HepG2 (cell line): ENCODE measurements around the gene SNPH. TPM values are rescaled to one million over a fixed set of nuclear protein-coding genes. Genes with fewer than 3 reads are reported as not detected.

ENCODE experiments used
- ARNTL ChIP-seq: sonication (generic); formaldehyde crosslinking; IDR thresholded peaks from 2 replicates; pipeline ENCODE4 v1.4.0; 2020; ENCODE audit warnings: mild to moderate bottlenecking, missing genetic modification reagents
- IRF2 ChIP-seq: IDR thresholded peaks from 2 replicates; pipeline ENCODE4 v1.6.1; 2018; ENCODE audit warnings: missing genetic modification reagents, missing compliant biosample characterization
- KAT8 ChIP-seq: IDR thresholded peaks from 2 replicates; pipeline ENCODE4 v1.6.1; 2016; ENCODE audit warnings: missing genetic modification reagents, missing compliant biosample characterization
- MXD4 ChIP-seq: IDR thresholded peaks from 2 replicates; pipeline ENCODE4 v1.6.1; 2016; ENCODE audit warnings: mild to moderate bottlenecking, missing biosample characterization, missing genetic modification reagents
- MYC ChIP-seq: sonication (generic); formaldehyde crosslinking; IDR thresholded peaks from 2 replicates; pipeline ENCODE4 v1.9.0; 2021; ENCODE audit warnings: missing genetic modification reagents, borderline replicate concordance
- NFKB2 ChIP-seq: sonication (generic); formaldehyde crosslinking; IDR thresholded peaks from 2 replicates; pipeline ENCODE4 v1.4.0; 2020; ENCODE audit warnings: missing genetic modification reagents, borderline replicate concordance
- PITX1 ChIP-seq: sonication (generic); formaldehyde crosslinking; IDR thresholded peaks from 2 replicates; pipeline ENCODE4 v1.5.1; 2020; ENCODE audit warnings: mild to moderate bottlenecking, missing genetic modification reagents
- REST ChIP-seq, 2 experiments: IDR thresholded peaks; 2 replicates each; pipeline ENCODE4 v1.6.1; 2011 to 2012; ENCODE audit warnings: low read length in 2 of 2, borderline replicate concordance in 1 of 2, low read depth in 1 of 2, mild to moderate bottlenecking in 1 of 2, moderate library complexity in 1 of 2
- RXRA ChIP-seq: sonication (generic); formaldehyde crosslinking; IDR thresholded peaks from 2 replicates; pipeline ENCODE4 v1.5.1; 2020; ENCODE audit warnings: missing genetic modification reagents
- SALL1 ChIP-seq: sonication (generic); formaldehyde crosslinking; IDR thresholded peaks from 2 replicates; pipeline ENCODE4 v1.8.0; 2022; ENCODE audit warnings: mild to moderate bottlenecking, missing genetic modification reagents
- SNAPC4 ChIP-seq: sonication (generic); formaldehyde crosslinking; IDR thresholded peaks from 2 replicates; pipeline ENCODE4 v1.4.0; 2020; ENCODE audit warnings: mild to moderate bottlenecking, missing genetic modification reagents
- SNAPC5 ChIP-seq: sonication (generic); formaldehyde crosslinking; IDR thresholded peaks from 2 replicates; pipeline ENCODE4 v1.8.1; 2023; ENCODE audit warnings: mild to moderate bottlenecking, missing genetic modification reagents, borderline replicate concordance
- ZNF136 ChIP-seq: sonication (generic); formaldehyde crosslinking; IDR thresholded peaks from 2 replicates; pipeline ENCODE4 v1.8.1; 2022; ENCODE audit warnings: low read depth, mild to moderate bottlenecking, moderate library complexity, missing genetic modification reagents
- ZNF282 ChIP-seq: fragments of 450-650 bp; IDR thresholded peaks from 2 replicates; pipeline ENCODE4 v1.6.1; 2018; ENCODE audit not compliant: partially characterized antibody
- ZNF607 ChIP-seq: sonication (generic); formaldehyde crosslinking; IDR thresholded peaks from 2 replicates; pipeline ENCODE4 v1.5.1; 2020; ENCODE audit warnings: missing genetic modification reagents, mild to moderate bottlenecking, borderline replicate concordance
- ZNF629 ChIP-seq: sonication (generic); formaldehyde crosslinking; conservative IDR thresholded peaks from 2 replicates; pipeline ENCODE4 v1.5.0; 2020; ENCODE audit warnings: missing genetic modification reagents
- ZNF782 ChIP-seq: sonication (generic); formaldehyde crosslinking; IDR thresholded peaks from 2 replicates; pipeline ENCODE4 v1.4.0; 2020; ENCODE audit warnings: missing genetic modification reagents, mild to moderate bottlenecking, borderline replicate concordance
- polyA plus RNA-seq, 8 experiments: library from polyadenylated mRNA; depleted of rRNA in 3 of 8; stranded (reverse) in 7 of 8; unstranded in 1 of 8; fragments of >200 nt; fragmentation: Illumina TruSeq in 4 of 8; extraction: Trizol in 4 of 8; gene quantifications; 2 replicates each; pipeline versions ENCODE4 v1.2.1 to v1.2.3, GENCODE V29; 2011 to 2016; ENCODE audit warnings: low read depth in 4 of 8, missing spikeins in 1 of 8, mixed read lengths in 1 of 8; ENCODE audit not compliant: insufficient read depth in 1 of 8
- total RNA-seq, 5 experiments: library from RNA; depleted of rRNA; stranded (reverse); fragments of >200 nt; fragmentation: Illumina TruSeq; extraction: Trizol; gene quantifications; 2 replicates each; pipeline ENCODE4 v1.2.3, GENCODE V29; 2016; ENCODE audit warnings: low read depth in 1 of 5

SNPH gene
- total and polyA plus RNA-seq, 2 of the 13 experiments (the other 11 are each of a cell fraction or from before 2014, with no cell fraction given), result 0.09 TPM; not detected in 1

DNA sequence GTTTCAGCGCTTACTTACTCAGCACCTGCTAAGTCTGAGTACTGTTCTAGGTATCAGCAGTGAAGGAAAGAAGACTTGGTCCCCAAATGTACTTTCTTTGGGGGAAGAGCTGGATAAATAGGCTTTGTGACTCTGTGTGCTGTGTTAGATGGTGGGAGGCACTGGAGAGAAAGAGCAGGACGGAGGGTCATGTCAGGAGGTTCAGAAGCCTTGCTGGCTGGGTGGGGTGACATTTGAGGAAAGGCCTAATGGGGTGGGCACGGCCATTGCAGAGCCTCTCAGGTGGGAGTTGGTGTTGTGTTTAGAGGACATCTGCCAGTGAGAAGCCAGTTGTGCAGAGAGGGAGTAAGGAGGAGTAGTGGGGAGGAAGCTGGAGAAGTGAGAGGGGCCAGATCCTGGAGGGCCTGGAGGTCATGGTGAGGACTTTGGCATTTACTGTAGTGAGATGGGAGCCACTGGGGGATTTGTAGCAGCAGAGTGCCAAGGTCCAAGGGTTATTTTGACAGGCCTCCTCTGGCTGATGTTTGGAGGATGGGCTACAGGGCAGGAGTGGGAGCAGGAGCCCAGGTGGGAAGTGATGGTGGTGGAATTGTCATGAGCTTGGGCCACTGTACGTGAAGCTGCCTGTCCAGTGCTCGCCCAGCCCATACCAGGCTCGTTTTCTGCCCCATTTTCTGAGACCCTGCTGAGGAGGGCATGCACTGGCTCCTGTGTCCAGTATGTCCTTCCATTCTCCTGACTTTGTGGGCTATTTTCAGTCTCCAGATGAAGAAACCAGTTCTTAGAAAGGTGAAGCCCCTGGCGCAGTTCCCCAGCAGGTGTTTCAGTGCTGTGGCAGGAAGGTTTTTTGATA lies 62.0 kb downstream of the SNPH start (continued):
- 0 out of 2 replicates have a peak, but pooled peaks have one; percentile 61 for TF ChIP-seq ZNF607 (CRISPR knock-in tag)
- peak; percentile 94 for TF ChIP-seq RXRA (CRISPR knock-in tag)
- no peak; the same call in 1 of the 2 replicates for TF ChIP-seq SNAPC4
- peak; percentile 81; the same call in 1 of the 2 replicates for TF ChIP-seq ZNF782
- 0 out of 2 replicates have a peak, but pooled peaks have one; percentile 88 for TF ChIP-seq ZNF136 (CRISPR knock-in tag)
- TF ChIP-seq ARNTL, result 0 out of 2 replicates have a peak, but pooled peaks have one; percentile 63
- TF ChIP-seq NFKB2, result peak; percentile 44; the same call in 1 of the 2 replicates
- no peak; a peak in 1 of 4 replicates for TF ChIP-seq REST (IDR thresholded peaks at IDR 0.05; ENCODE audit: borderline replicate concordance in 1 of 2, low read depth in 1 of 2, low read length in 2 of 2)
- TF ChIP-seq SNAPC5 (CRISPR knock-in tag), result no peak
- TF ChIP-seq SALL1 (CRISPR knock-in tag), result peak; percentile 96
- peak; percentile 95 for TF ChIP-seq PITX1 (CRISPR knock-in tag)
- TF ChIP-seq MXD4, result 0 out of 2 replicates have a peak, but pooled peaks have one; percentile 59
- TF ChIP-seq ZNF629, result peak; percentile 41; the same call in 1 of the 2 replicates
- no peak for TF ChIP-seq ZNF282
- peak; percentile 21; the same call in 1 of the 2 replicates for TF ChIP-seq MYC (CRISPR knock-in tag)
- TF ChIP-seq KAT8 (CRISPR knock-in tag), result peak; percentile 66
- 0 out of 2 replicates have a peak, but pooled peaks have one; percentile 36 for TF ChIP-seq IRF2 (CRISPR knock-in tag)
